ENCODE results near the gene CPN2. TPM values are rescaled to one million over a fixed set of nuclear protein-coding genes. Genes with fewer than 3 reads are reported as not detected.

Gene CPN2
- polyA plus RNA-seq, 1 donor from 2014 or later: not detected

DNA sequence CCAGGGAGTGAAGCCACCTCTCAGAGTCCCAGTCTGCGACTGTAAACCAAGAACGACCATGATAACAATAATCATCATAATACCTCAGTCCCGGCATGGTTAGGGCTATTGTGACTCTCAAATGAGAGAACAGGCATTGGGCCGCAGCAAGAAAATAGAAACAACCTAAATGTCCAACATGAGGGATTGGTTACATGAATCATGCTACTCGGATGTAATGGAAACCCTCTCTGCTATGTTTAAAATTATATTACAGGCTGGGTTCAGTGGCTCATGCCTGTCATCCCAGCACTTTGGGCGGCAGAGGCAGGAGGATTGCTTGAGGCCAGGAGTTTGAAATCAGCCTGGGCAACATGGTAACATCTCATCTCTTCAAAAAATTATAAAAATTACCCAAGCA is 2.8 kb downstream of the CPN2 start:
- no peaks in the 10 kb centered on the region for H3K36me3 ChIP-seq (ENCODE audit: insufficient read depth, low read length)
- H4K20me1 ChIP-seq (ENCODE audit: insufficient read depth): no peaks in the 10 kb centered on the region

GRCh38 chr3:194346621-194347020 is 4.5 kb downstream of the CPN2 start:
- no peaks in the 10 kb centered on the region for H3K9me3 ChIP-seq (ENCODE audit: low read length)
- no peaks in the 10 kb centered on the region for H3K9me2 ChIP-seq (ENCODE audit: insufficient read depth, low read length)
- H3K9ac ChIP-seq (ENCODE audit: low read length): no peak overlapping the region
- H3K27me3 ChIP-seq (ENCODE audit: insufficient read depth, low read depth, low read length): no peaks in the 10 kb centered on the region
- TF ChIP-seq EP300 (conservative IDR thresholded peaks at IDR 0.05; ENCODE audit: poor library complexity, severe bottlenecking) (no peak), SMC3 (conservative IDR thresholded peaks at IDR 0.05; ENCODE audit: poor library complexity) (no peak), EZH2 (IDR thresholded peaks at IDR 0.05; ENCODE audit: borderline replicate concordance, insufficient read depth, low read length, poor library complexity, severe bottlenecking) (no peak), REST (IDR thresholded peaks at IDR 0.05; ENCODE audit: borderline replicate concordance) (no peak), RAD21 (conservative IDR thresholded peaks at IDR 0.05) (no peak), TAF1 (IDR thresholded peaks at IDR 0.05; ENCODE audit: low read depth) (no peak), CTCF (IDR thresholded peaks at IDR 0.05; ENCODE audit: poor library complexity, severe bottlenecking) (no peak), POLR2AphosphoS5 (IDR thresholded peaks at IDR 0.05) (no peak), MXI1 (conservative IDR thresholded peaks at IDR 0.05; ENCODE audit: poor library complexity, severe bottlenecking) (no peak)
- no peaks in the 10 kb centered on the region for H3F3A ChIP-seq (ENCODE audit: insufficient read depth, low read length, poor library complexity, severe bottlenecking)
- H4K20me1 ChIP-seq (ENCODE audit: insufficient read depth): no peaks in the 10 kb centered on the region
- no peak overlapping the region for H3K27ac ChIP-seq (ENCODE audit: low read length)
- H3K4me3 ChIP-seq (ENCODE audit: low read length): no peak overlapping the region
- H3K36me3 ChIP-seq (ENCODE audit: insufficient read depth, low read length): no peaks in the 10 kb centered on the region
- no peak overlapping the region for H2AFZ ChIP-seq (ENCODE audit: low read depth, low read length)
- no peaks in the 10 kb centered on the region for H3K79me2 ChIP-seq (replicated peaks; ENCODE audit: insufficient read depth, low read length)
- H3K4me2 ChIP-seq (ENCODE audit: low read length): no peak overlapping the region

More for the DNA sequence above, 2.8 kb downstream of the CPN2 start:
- Histone ChIP-seq H3K9me3 (ENCODE audit: low read length) (no peaks in the 10 kb centered on the region), H3K4me3 (ENCODE audit: low read length) (no peak overlapping the region), H2AFZ (ENCODE audit: low read depth, low read length) (no peak overlapping the region), H3K9me2 (ENCODE audit: insufficient read depth, low read length) (no peaks in the 10 kb centered on the region), H3K9ac (ENCODE audit: low read length) (no peak overlapping the region), H3K79me2 (replicated peaks; ENCODE audit: insufficient read depth, low read length) (no peaks in the 10 kb centered on the region), H3F3A (ENCODE audit: insufficient read depth, low read length, poor library complexity, severe bottlenecking) (no peaks in the 10 kb centered on the region), H3K4me2 (ENCODE audit: low read length) (no peak overlapping the region), H3K27me3 (ENCODE audit: insufficient read depth, low read depth, low read length) (no peaks in the 10 kb centered on the region), H3K27ac (ENCODE audit: low read length) (no peak overlapping the region)
- TF ChIP-seq TAF1 (IDR thresholded peaks at IDR 0.05; ENCODE audit: low read depth) (no peak), POLR2AphosphoS5 (IDR thresholded peaks at IDR 0.05) (no peak), MXI1 (conservative IDR thresholded peaks at IDR 0.05; ENCODE audit: poor library complexity, severe bottlenecking) (no peak), REST (IDR thresholded peaks at IDR 0.05; ENCODE audit: borderline replicate concordance) (no peak), RAD21 (conservative IDR thresholded peaks at IDR 0.05) (no peak), EP300 (conservative IDR thresholded peaks at IDR 0.05; ENCODE audit: poor library complexity, severe bottlenecking) (no peak)
